ENCODE data around the gene POLR2M. TPM values are rescaled to one million over a fixed set of nuclear protein-coding genes. Genes with fewer than 3 reads are reported as not detected.
A peak's percentile ranks its signal among the peaks of the same experiment; 100 is the strongest.

Gene POLR2M
- total RNA-seq, 1 experiment from 2014 or later, result 221 TPM

GRCh38 chr15:57747206-57747896 is 40.8 kb downstream of the POLR2M start:
- DNase-seq, result no peak
- Histone ChIP-seq H3K9me2 (replicated peaks; ENCODE audit: insufficient read depth, low read length) (no peaks in the 10 kb centered on the region), H3K4me1 (ENCODE audit: low read length) (no peaks in the 10 kb centered on the region), H3K4me3 (ENCODE audit: low read length) (no peak overlapping the region), H2AFZ (ENCODE audit: low read length) (no peak overlapping the region), H3K27ac (ENCODE audit: low read length) (no peak overlapping the region), H3K9me3 (ENCODE audit: low read length) (no peaks in the 10 kb centered on the region), H3K4me2 (ENCODE audit: low read depth, low read length, poor library complexity, severe bottlenecking) (no peak overlapping the region), H3K79me2 (ENCODE audit: low read length) (no peaks in the 10 kb centered on the region), H3K36me3 (ENCODE audit: insufficient read depth, low read length) (no peaks in the 10 kb centered on the region), H3K27me3 (ENCODE audit: low read length) (no peaks in the 10 kb centered on the region), H4K20me1 (ENCODE audit: insufficient read depth, low read depth, low read length) (no peaks in the 10 kb centered on the region), H3K9ac (ENCODE audit: low read length) (no peak overlapping the region)

GRCh38 chr15:57751177-57751800 is 44.8 kb downstream of the POLR2M start:
- no peaks in the 10 kb centered on the region for H3K9me3 ChIP-seq (ENCODE audit: low read length)
- H3K9ac ChIP-seq (ENCODE audit: low read length), result no peak overlapping the region
- no peaks in the 10 kb centered on the region for H3K27me3 ChIP-seq (ENCODE audit: low read length)
- DNase-seq, result no peak
- no peak overlapping the region for H3K4me2 ChIP-seq (ENCODE audit: low read depth, low read length, poor library complexity, severe bottlenecking)
- H2AFZ ChIP-seq (ENCODE audit: low read length), result no peak overlapping the region
- H3K79me2 ChIP-seq (ENCODE audit: low read length), result no peaks in the 10 kb centered on the region
- H4K20me1 ChIP-seq (ENCODE audit: insufficient read depth, low read depth, low read length), result no peaks in the 10 kb centered on the region
- H3K27ac ChIP-seq (ENCODE audit: low read length), result no peak overlapping the region
- no peaks in the 10 kb centered on the region for H3K9me2 ChIP-seq (replicated peaks; ENCODE audit: insufficient read depth, low read length)
- H3K4me3 ChIP-seq (ENCODE audit: low read length), result no peak overlapping the region
- H3K36me3 ChIP-seq (ENCODE audit: insufficient read depth, low read length), result no peaks in the 10 kb centered on the region
- no peaks in the 10 kb centered on the region for H3K4me1 ChIP-seq (ENCODE audit: low read length)

GRCh38 chr15:57752436-57752835 is 45.9 kb downstream of the POLR2M start:
- Histone ChIP-seq H3K27me3 (ENCODE audit: low read length) (no peaks in the 10 kb centered on the region), H3K36me3 (ENCODE audit: insufficient read depth, low read length) (no peaks in the 10 kb centered on the region), H3K27ac (ENCODE audit: low read length) (no peak overlapping the region), H3K4me3 (ENCODE audit: low read length) (no peak overlapping the region), H3K9ac (ENCODE audit: low read length) (no peak overlapping the region), H3K9me2 (replicated peaks; ENCODE audit: insufficient read depth, low read length) (no peaks in the 10 kb centered on the region), H3K4me1 (ENCODE audit: low read length) (no peaks in the 10 kb centered on the region), H3K9me3 (ENCODE audit: low read length) (no peaks in the 10 kb centered on the region), H3K4me2 (ENCODE audit: low read depth, low read length, poor library complexity, severe bottlenecking) (no peak overlapping the region), H2AFZ (ENCODE audit: low read length) (no peak overlapping the region), H4K20me1 (ENCODE audit: insufficient read depth, low read depth, low read length) (no peaks in the 10 kb centered on the region), H3K79me2 (ENCODE audit: low read length) (no peaks in the 10 kb centered on the region)
- no peak for DNase-seq

- Histone ChIP-seq H3K9me3 (ENCODE audit: low read length) (no peaks in the 10 kb centered on the region), H3K9me2 (replicated peaks; ENCODE audit: insufficient read depth, low read length) (no peaks in the 10 kb centered on the region), H3K4me2 (ENCODE audit: low read depth, low read length, poor library complexity, severe bottlenecking) (no peak overlapping the region), H3K36me3 (ENCODE audit: insufficient read depth, low read length) (no peaks in the 10 kb centered on the region), H3K27ac (ENCODE audit: low read length) (no peak overlapping the region), H3K79me2 (ENCODE audit: low read length) (no peaks in the 10 kb centered on the region), H3K4me3 (ENCODE audit: low read length) (no peak overlapping the region), H2AFZ (ENCODE audit: low read length) (no peak overlapping the region), H3K9ac (ENCODE audit: low read length) (no peak overlapping the region), H3K4me1 (ENCODE audit: low read length) (no peaks in the 10 kb centered on the region), H3K27me3 (ENCODE audit: low read length) (no peaks in the 10 kb centered on the region), H4K20me1 (ENCODE audit: insufficient read depth, low read depth, low read length) (no peaks in the 10 kb centered on the region)
- DNase-seq, result no peak
Observed at GRCh38 chr15:57752840-57753239, 46.3 kb downstream of the POLR2M start.

- no peak for DNase-seq
- no peak overlapping the region for H3K4me3 ChIP-seq (ENCODE audit: low read length)
- H3K27me3 ChIP-seq (ENCODE audit: low read length), result no peaks in the 10 kb centered on the region
Observed at GRCh38 chr15:57756466-57756865, 50.0 kb downstream of the POLR2M start.

GRCh38 chr15:57758560-57758959 is 52.0 kb downstream of the POLR2M start:
- no peak overlapping the region for H3K4me3 ChIP-seq (ENCODE audit: low read length)
- H3K27me3 ChIP-seq (ENCODE audit: low read length), result no peaks in the 10 kb centered on the region
- no peak for DNase-seq

More at GRCh38 chr15:57756466-57756865, 50.0 kb downstream of the POLR2M start:
- Histone ChIP-seq H3K4me2 (ENCODE audit: low read depth, low read length, poor library complexity, severe bottlenecking) (no peak overlapping the region), H3K79me2 (ENCODE audit: low read length) (no peaks in the 10 kb centered on the region), H3K9ac (ENCODE audit: low read length) (no peak overlapping the region), H2AFZ (ENCODE audit: low read length) (no peak overlapping the region), H3K9me2 (replicated peaks; ENCODE audit: insufficient read depth, low read length) (no peaks in the 10 kb centered on the region), H3K36me3 (ENCODE audit: insufficient read depth, low read length) (no peaks in the 10 kb centered on the region), H3K27ac (ENCODE audit: low read length) (no peak overlapping the region), H4K20me1 (ENCODE audit: insufficient read depth, low read depth, low read length) (no peaks in the 10 kb centered on the region), H3K4me1 (ENCODE audit: low read length) (no peaks in the 10 kb centered on the region), H3K9me3 (ENCODE audit: low read length) (no peaks in the 10 kb centered on the region)

GRCh38 chr15:57761562-57761961 is 55.0 kb downstream of the POLR2M start:
- no peaks in the 10 kb centered on the region for H3K27me3 ChIP-seq (ENCODE audit: low read length)
- H3K4me1 ChIP-seq (ENCODE audit: low read length), result no peaks in the 10 kb centered on the region
- no peaks in the 10 kb centered on the region for H3K36me3 ChIP-seq (ENCODE audit: insufficient read depth, low read length)
- no peak for DNase-seq
- no peaks in the 10 kb centered on the region for H3K9me2 ChIP-seq (replicated peaks; ENCODE audit: insufficient read depth, low read length)
- no peaks in the 10 kb centered on the region for H4K20me1 ChIP-seq (ENCODE audit: insufficient read depth, low read depth, low read length)
- no peak overlapping the region for H3K9ac ChIP-seq (ENCODE audit: low read length)
- no peak overlapping the region for H3K4me3 ChIP-seq (ENCODE audit: low read length)
- H3K9me3 ChIP-seq (ENCODE audit: low read length), result no peaks in the 10 kb centered on the region
- no peak overlapping the region for H3K4me2 ChIP-seq (ENCODE audit: low read depth, low read length, poor library complexity, severe bottlenecking)
- no peak overlapping the region for H3K27ac ChIP-seq (ENCODE audit: low read length)
- H2AFZ ChIP-seq (ENCODE audit: low read length), result no peak overlapping the region
- no peaks in the 10 kb centered on the region for H3K79me2 ChIP-seq (ENCODE audit: low read length)

More at GRCh38 chr15:57758560-57758959, 52.0 kb downstream of the POLR2M start:
- Histone ChIP-seq H3K9me2 (replicated peaks; ENCODE audit: insufficient read depth, low read length) (no peaks in the 10 kb centered on the region), H3K9me3 (ENCODE audit: low read length) (no peaks in the 10 kb centered on the region), H3K36me3 (ENCODE audit: insufficient read depth, low read length) (no peaks in the 10 kb centered on the region), H3K4me2 (ENCODE audit: low read depth, low read length, poor library complexity, severe bottlenecking) (no peak overlapping the region), H3K4me1 (ENCODE audit: low read length) (no peaks in the 10 kb centered on the region), H3K27ac (ENCODE audit: low read length) (no peak overlapping the region), H4K20me1 (ENCODE audit: insufficient read depth, low read depth, low read length) (no peaks in the 10 kb centered on the region), H3K79me2 (ENCODE audit: low read length) (no peaks in the 10 kb centered on the region), H3K9ac (ENCODE audit: low read length) (no peak overlapping the region), H2AFZ (ENCODE audit: low read length) (no peak overlapping the region)

- H3K79me2 ChIP-seq (ENCODE audit: low read length), result no peaks in the 10 kb centered on the region
- H3K4me3 ChIP-seq (ENCODE audit: low read length), result no peak overlapping the region
- H3K36me3 ChIP-seq (ENCODE audit: insufficient read depth, low read length), result no peaks in the 10 kb centered on the region
- H3K4me2 ChIP-seq (ENCODE audit: low read depth, low read length, poor library complexity, severe bottlenecking), result no peak overlapping the region
- no peak overlapping the region for H2AFZ ChIP-seq (ENCODE audit: low read length)
- no peaks in the 10 kb centered on the region for H3K27me3 ChIP-seq (ENCODE audit: low read length)
- no peaks in the 10 kb centered on the region for H3K4me1 ChIP-seq (ENCODE audit: low read length)
- H3K9ac ChIP-seq (ENCODE audit: low read length), result no peak overlapping the region
- H4K20me1 ChIP-seq (ENCODE audit: insufficient read depth, low read depth, low read length), result no peaks in the 10 kb centered on the region
- H3K9me3 ChIP-seq (ENCODE audit: low read length), result no peaks in the 10 kb centered on the region
- H3K27ac ChIP-seq (ENCODE audit: low read length), result no peak overlapping the region
- H3K9me2 ChIP-seq (replicated peaks; ENCODE audit: insufficient read depth, low read length), result no peaks in the 10 kb centered on the region
- DNase-seq, result peak; percentile 44
Observed at GRCh38 chr15:57762302-57762701, 55.8 kb downstream of the POLR2M start.

All from Karpas-422 (cell line).